ENCODE data around the gene GTF2H4.

GRCh38 chr6:30891816-30892538 is 16.0 kb upstream of the GTF2H4 start:
- TF ChIP-seq CTCF (IDR thresholded peaks at IDR 0.05; ENCODE audit: insufficient read depth, low read length, poor library complexity, severe bottlenecking) (no peak), EZH2phosphoT487 (conservative IDR thresholded peaks at IDR 0.05; ENCODE audit: low read length) (no peak)

Measured in SU-DHL-6 (cell line).